HG03565 (cell line): ENCODE results near the gene SHROOM3.
A peak's percentile ranks its signal among the peaks of the same experiment; 100 is the strongest.

Experiments
- ATAC-seq: cut with Tn5 transposase; IDR thresholded peaks from one replicate; pipeline ENCODE4 v1.9.1; 2021; ENCODE audit warnings: mild to moderate bottlenecking, moderate library complexity; ENCODE audit not compliant: unreplicated experiment

SHROOM3 gene

GRCh38 chr4:76799140-76799539 is 364.1 kb downstream of the SHROOM3 start:
- no peak for ATAC-seq

- no peak for ATAC-seq
Measured at GRCh38 chr4:76799718-76800117, 364.7 kb downstream of the SHROOM3 start.

- ATAC-seq = peak; percentile 63
Measured at GRCh38 chr4:76800902-76801301, 365.9 kb downstream of the SHROOM3 start.

- no peak for ATAC-seq
Measured at GRCh38 chr4:76801621-76802235, 366.7 kb downstream of the SHROOM3 start.

- no peak for ATAC-seq
Measured at GRCh38 chr4:76802236-76803021, 367.4 kb downstream of the SHROOM3 start.

GRCh38 chr4:76803522-76803921 is 368.5 kb downstream of the SHROOM3 start:
- no peak for ATAC-seq

GRCh38 chr4:76804096-76804495 is 369.1 kb downstream of the SHROOM3 start:
- no peak for ATAC-seq

GRCh38 chr4:76806346-76806745 is 371.3 kb downstream of the SHROOM3 start:
- ATAC-seq = no peak

- ATAC-seq = no peak
Measured at GRCh38 chr4:76806757-76807156, 371.7 kb downstream of the SHROOM3 start.

GRCh38 chr4:76809594-76810305 is 374.7 kb downstream of the SHROOM3 start:
- no peak for ATAC-seq

- no peak for ATAC-seq
Measured at GRCh38 chr4:76811604-76812412, 376.8 kb downstream of the SHROOM3 start.

GRCh38 chr4:76813070-76813469 is 378.0 kb downstream of the SHROOM3 start:
- ATAC-seq = no peak

- no peak for ATAC-seq
Measured at GRCh38 chr4:76821641-76822040, 386.6 kb downstream of the SHROOM3 start.

GRCh38 chr4:76822303-76822702 is 387.3 kb downstream of the SHROOM3 start:
- no peak for ATAC-seq

- no peak for ATAC-seq
Measured at GRCh38 chr4:76823495-76823894, 388.5 kb downstream of the SHROOM3 start.

GRCh38 chr4:76830612-76830963 is 395.6 kb downstream of the SHROOM3 start:
- ATAC-seq = no peak

GRCh38 chr4:76830964-76831703 is 396.1 kb downstream of the SHROOM3 start:
- no peak for ATAC-seq

GRCh38 chr4:76831711-76832373 is 396.8 kb downstream of the SHROOM3 start:
- no peak for ATAC-seq
